Stimulated activated CD4-positive, alpha-beta T cell treated with anti-CD3 and anti-CD28 coated beads, Interleukin-4, amount 100 ng/mL, for 1 hour (primary cell): Measurements from ENCODE around the gene COX20.
"Not testable (repeated sequence)": the region's sequence is repeated elsewhere in the genome, so short reads cannot be mapped to it uniquely, and the experiment has no call there.

Experiments
- DNase-seq: peaks from one replicate; pipeline ENCODE4 v3.0.0-alpha.2; 2020

COX20 gene

GRCh38 chr1:244826712-244827111, 8.7 kb upstream of the COX20 start:
- no peak for DNase-seq

GRCh38 chr1:244830639-244831038, 4.8 kb upstream of the COX20 start:
- no peak for DNase-seq

- DNase-seq = not testable (repeated sequence)
These were observed 2.2 kb upstream of the COX20 start for GRCh38 chr1:244833260-244833659.

- peak; percentile 53 for DNase-seq
These were observed 1.5 kb upstream of the COX20 start for GRCh38 chr1:244833734-244834542.

GRCh38 chr1:244834543-244835275, 749 bp upstream of the COX20 start:
- peak; percentile 85 for DNase-seq

- DNase-seq = no peak
These were observed 670 bp downstream of the COX20 start for GRCh38 chr1:244836135-244836521.

GRCh38 chr1:244836584-244836983, 1.1 kb downstream of the COX20 start:
- DNase-seq = no peak

GRCh38 chr1:244837597-244838258, 2.3 kb downstream of the COX20 start:
- DNase-seq = no peak

- no peak for DNase-seq
These were observed 4.2 kb downstream of the COX20 start for GRCh38 chr1:244839656-244840055.

- DNase-seq = no peak
These were observed 4.8 kb downstream of the COX20 start for GRCh38 chr1:244840219-244840794.

- DNase-seq = no peak
These were observed 5.9 kb downstream of the COX20 start for GRCh38 chr1:244841273-244841927.

GRCh38 chr1:244843148-244843978, 7.9 kb downstream of the COX20 start:
- DNase-seq = no peak

- no peak for DNase-seq
These were observed 9.0 kb downstream of the COX20 start for GRCh38 chr1:244844155-244845121.

- no peak for DNase-seq
These were observed 11.2 kb downstream of the COX20 start for GRCh38 chr1:244846653-244847052.

GRCh38 chr1:244849189-244849866, 13.9 kb downstream of the COX20 start:
- DNase-seq = no peak

GRCh38 chr1:244850099-244850852, 14.8 kb downstream of the COX20 start:
- no peak for DNase-seq

- DNase-seq = no peak
These were observed 15.4 kb downstream of the COX20 start for GRCh38 chr1:244850896-244851295.

GRCh38 chr1:244851546-244852231, 16.2 kb downstream of the COX20 start:
- no peak for DNase-seq

GRCh38 chr1:244852694-244853093, 17.2 kb downstream of the COX20 start:
- no peak for DNase-seq
